GM03348 (cell line): ENCODE measurements around the gene RETREG3.
"Not testable (repeated sequence)": the region's sequence is repeated elsewhere in the genome, so short reads cannot be mapped to it uniquely, and the experiment has no call there.

Experiments
- DNase-seq: peaks from one replicate; pipeline ENCODE4 v3.0.0; 2012; ENCODE audit warnings: low spot score

Gene RETREG3

DNA sequence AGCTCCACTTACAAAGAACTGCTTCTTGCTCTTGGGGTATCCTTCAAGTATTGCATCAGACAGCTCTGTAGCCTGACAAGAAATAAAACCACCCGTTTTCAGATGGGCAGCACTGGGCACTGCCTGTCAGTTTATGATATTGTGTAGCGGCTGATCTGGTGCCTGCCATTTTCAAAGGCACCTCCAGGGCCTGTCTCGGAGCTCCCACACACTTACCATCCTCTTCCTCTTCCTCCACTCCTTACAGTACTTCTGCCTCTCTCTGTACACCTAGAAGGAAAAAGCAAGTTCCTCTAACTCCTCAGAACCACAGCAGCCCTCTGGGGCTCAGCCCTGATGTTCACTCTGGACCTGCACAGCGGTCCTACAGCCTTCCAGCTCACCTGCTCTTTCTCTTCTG lies 36.1 kb downstream of the RETREG3 start:
- no peak for DNase-seq

DNA sequence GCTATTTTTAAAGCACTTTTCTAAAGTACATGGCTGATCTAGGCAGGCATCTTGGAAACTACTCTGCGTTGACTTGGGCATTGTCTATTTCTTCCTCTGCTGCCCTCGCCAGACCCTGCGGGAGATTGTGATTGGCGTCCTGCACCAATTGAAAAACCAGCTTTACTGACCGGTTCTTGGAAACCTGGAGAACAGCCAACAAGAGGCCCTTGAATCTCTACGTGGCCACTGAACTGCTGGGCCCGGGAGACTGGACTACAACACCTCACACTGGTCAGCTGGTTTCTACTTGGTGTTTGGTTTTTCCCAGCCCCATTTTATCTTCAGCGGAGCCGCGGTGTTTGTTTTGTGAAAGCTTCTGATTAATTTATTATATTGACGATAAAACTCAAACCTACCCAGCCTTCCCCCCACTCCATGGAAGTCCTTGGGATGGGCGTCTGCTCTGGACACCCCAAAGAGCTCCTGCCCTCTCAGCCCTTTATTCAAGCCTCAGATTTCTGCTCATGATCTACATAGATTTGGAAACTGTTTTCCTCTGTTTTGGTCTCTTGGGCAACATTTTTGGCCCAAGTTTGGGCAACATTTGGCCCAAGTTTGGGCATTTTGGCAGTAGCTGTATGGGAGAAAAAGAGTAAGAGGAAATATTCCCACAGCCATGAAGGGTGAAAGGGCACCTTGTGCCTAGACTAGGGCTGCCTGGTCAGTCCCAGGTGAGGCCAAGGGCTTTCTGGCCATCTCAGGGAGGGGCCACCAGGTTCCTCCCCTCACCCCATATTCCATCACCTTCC lies 37.5 kb downstream of the RETREG3 start:
- DNase-seq: no peak

DNA sequence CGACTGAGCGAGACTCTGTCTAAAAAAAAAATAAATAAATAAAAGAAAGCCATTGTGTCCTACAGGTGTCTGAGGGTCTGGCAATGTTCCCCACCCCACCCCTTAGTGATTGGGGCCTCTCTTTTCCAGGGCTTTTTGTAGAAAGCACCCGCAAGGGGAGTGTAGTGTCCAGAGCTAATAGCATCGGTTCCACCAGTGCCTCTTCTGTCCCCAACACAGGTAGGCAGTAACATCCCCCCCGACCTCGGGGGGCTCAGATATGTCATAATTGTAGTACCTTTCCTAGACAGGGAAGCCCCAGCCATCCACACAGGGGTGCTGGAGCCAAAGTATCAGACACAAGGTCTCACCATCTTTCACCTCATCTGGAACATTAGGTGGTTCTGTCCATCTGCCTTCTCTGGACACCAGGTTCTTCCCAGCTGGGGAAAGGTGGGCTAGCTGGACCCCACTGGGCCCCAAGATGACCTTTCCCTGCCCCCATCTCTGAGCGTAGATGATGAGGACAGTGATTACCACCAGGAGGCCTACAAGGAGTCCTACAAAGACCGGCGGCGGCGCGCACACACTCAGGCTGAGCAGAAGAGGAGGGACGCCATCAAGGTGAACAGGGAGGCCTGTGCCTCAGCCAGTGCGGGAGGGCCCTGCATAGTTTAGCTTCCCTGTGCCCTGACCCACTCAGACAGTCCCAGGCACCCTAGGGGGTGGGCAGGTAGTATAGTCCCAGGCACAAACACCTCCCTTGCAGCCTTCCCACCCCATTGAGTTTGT lies 40.6 kb downstream of the RETREG3 start:
- no peak for DNase-seq

DNA sequence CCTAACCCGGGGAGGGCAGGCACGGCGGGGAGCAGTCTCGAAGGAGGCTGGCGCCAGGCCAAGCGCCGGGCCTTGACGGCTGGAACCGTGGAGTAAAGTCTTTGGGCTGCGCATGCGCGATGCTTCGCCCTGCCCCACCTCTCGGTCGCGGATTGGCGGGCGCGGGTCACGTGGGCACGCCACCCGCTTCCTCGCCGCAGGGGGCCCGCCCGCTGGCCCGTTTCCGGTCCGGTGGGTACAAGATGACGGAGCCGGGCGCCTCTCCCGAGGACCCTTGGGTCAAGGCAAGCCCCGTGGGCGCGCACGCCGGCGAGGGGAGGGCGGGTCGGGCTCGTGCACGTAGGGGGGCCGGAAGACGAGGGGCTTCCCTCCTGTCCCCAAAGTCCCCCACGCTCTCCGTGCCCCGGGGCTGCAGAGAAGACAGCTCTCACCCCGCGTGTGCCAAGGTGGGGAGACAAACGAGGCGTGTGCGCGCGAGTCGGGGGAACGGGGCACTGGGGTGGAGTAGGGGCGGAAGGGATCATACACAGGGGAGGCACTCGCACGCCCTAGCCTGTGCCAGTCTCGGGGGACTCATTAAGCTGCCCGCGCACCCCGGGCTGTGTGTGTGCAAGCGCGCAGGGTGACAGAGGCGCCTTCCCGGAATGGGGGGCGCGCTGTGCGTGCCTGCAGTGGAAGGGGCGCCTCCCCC lies 42.1 kb downstream of the RETREG3 start, which contains the start of gene MLX:
TSS of gene MLX (plus strand) at position 218 of the 691 bp plus-strand sequence. CDS start at position 243, 25 bp downstream.
- peak; percentile 100 for DNase-seq

DNA sequence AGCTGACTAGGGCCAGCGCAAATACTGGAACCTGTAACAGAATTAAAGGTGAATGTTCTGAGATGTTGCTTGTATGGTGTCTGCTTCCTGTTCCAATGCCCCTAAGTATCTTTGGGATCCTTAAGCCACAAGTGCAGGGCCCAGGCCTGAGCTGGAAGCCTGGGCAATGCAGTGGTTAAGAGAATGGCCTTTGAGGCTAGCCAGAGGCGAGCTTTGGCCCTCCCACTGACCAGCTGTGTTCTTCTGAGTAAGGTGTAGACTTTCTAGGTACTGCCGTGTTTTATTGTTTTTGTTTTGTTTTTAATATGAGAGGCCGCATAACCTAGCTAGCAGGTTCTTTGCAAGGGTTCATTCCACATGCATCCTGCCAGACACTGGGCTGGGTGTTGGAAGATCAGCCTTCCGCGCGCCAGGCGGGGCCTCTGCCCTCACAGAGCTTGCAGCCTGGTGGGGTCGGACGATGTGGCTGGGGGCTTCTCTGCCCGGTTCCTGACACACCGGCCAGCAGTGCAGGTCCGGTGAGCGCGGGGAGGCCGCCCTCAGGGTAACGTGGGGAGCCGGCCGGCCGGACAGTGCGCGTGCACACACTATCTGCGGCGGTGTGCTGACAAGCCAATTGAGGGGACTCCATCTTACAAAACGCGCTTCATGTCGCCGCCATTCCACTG lies 42.8 kb downstream of the RETREG3 start:
- DNase-seq: no peak

DNA sequence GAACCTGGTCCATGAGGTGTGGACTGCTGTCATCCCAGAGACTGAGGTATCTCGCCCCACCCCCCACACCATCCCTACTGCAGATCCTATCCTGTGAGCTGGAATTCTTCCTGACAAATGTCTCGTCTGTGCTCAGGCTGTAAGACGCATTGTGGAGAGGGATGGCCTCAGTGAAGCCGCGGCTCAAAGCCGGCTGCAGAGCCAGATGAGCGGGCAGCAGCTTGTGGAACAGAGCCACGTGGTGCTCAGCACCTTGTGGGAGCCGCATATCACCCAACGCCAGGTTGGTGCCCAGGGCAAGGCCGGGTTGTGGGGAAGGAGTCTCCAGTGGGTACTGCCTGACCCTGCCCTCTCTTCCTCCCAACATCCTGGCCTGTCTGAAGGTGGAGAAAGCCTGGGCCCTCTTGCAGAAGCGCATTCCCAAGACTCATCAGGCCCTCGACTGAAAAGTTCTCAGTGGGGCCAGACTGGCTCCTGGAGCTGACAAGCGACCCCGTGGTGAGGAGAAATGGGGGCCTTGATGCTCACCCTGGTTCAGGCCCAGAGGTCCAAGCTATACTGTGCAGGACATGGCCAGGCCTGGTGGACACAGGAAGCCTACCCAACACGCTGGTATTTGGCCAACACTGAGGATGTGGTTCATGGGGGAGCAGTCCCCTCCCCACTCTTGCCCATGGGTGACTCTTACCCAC lies 43.5 kb downstream of the RETREG3 start:
- no peak for DNase-seq

DNA sequence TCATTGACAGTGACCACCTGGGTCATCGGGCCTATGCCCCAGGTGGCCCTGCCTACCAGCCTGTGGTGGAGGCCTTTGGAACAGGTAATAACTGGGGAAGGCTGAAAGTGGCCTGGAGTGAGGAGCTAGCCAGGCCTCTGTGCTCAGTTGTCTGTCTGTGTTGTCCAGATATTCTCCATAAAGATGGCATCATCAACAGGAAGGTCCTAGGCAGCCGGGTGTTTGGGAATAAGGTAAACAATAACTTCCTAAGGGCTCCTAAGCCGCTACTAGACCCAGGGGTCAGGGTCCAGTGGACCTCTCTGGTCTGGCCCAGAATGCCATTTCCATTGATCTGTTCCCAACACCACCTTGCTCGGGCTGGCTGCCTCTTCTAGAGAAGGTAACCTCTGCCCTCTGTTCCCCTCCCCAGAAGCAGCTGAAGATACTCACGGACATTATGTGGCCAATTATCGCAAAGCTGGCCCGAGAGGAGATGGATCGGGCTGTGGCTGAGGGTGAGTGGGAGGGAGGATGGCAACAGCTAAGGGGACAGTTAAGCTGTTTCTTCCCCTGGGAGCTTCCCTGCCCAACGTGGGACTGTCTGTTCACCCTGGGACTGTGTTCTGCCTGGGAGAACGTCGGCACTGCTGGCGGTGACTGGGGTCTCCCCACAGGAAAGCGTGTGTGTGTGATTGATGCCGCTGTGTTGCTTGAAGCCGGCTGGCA lies 44.2 kb downstream of the RETREG3 start:
- DNase-seq: no peak

DNA sequence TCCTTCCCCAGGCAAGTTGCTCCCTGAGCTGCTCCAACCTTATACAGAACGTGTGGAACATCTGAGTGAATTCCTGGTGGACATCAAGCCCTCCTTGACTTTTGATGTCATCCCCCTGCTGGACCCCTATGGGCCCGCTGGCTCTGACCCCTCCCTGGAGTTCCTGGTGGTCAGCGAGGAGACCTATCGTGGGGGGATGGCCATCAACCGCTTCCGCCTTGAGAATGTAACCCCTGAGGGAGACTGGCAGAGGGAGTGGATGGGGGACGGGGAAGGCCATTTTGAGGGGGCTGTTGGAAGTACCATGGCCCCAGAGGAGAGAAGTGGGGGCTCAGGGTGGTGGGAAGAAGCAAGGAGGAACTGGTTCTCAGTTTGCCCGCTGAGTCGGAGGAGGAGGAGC lies 45.2 kb downstream of the RETREG3 start:
- DNase-seq: no peak

DNA sequence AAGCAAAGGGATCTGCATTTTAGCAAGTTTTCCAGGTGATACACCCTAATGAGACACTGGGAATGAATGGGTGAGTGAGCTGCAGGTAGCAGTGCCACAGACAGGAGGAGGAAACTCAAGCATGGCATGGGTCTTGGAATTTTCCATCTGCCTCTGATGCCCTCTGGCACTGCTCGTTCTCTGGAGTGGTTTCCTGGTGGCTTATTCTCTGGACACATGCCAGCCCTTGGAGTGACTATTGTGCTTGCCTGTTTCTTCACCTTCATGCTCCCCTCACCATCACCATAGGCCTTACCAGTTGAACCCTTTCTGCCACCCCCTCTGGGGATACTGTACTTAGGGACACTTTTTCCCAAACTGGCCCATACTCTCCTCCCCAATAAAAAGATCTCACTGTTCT lies 45.6 kb downstream of the RETREG3 start:
- DNase-seq: no peak

DNA sequence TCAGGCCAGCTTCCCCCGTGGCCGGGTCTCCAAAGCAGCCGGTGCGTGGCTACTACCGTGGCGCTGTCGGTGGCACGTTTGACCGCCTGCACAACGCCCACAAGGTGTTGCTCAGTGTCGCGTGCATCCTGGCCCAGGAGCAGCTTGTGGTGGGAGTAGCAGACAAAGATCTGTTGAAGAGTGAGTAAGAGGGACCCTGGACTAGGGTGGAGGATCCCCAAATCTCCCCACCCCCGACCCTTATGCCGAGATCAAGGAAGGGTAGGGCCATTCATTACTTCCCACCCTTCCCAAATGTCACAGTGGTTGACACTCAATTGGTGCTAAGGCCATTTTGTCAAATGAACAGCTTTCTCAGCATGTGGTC lies 46.0 kb downstream of the RETREG3 start:
- no peak for DNase-seq

DNA sequence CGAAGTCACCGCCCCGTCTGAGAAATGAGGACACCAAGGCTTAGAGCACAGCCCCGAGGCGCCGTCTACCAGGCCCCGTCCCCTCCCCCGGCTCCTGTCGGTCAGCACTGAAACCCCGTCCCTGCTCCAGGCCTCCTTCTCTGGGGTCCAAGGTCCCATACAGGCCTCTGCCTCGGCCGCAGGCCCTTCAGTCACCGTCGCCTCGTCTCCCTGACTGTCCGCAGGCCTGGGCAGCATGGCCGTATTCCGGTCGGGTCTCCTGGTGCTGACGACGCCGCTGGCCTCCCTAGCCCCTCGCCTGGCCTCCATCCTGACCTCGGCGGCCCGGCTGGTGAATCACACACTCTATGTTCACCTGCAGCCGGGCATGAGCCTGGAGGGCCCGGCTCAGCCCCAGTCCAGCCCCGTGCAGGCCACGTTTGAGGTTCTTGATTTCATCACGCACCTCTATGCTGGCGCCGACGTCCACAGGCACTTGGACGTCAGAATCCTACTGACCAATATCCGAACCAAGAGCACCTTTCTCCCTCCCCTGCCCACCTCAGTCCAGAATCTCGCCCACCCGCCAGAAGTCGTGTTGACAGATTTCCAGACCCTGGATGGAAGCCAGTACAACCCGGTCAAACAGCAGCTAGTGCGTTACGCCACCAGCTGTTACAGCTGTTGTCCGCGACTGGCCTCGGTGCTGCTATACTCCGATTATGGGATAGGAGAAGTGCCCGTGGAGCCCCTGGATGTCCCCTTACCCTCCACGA lies 46.6 kb downstream of the RETREG3 start:
- peak; percentile 27 for DNase-seq

DNA sequence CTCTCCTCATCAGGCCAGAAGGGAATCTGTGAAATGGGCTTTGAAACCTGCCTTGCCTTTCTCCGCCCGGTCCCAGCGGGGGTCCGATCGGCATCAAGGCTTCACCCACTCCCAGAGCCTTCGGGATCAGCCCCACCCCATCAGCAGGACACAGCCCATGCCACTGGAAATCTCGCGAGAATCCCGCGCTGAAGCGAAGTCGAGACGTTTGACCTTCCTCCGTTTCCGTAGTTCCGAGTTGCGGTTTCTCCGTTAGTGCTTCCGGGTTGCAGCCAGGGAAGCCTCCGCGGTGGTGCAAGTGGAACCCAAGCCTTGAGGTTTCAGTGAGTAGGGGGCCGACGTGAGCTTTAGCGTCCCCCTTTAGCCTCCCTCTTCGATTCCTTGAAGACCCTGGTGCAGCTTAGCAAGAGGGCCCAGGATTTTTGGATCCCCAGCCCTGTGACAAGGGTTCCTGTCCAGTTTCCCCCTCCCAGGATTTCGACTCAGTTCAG lies 47.2 kb downstream of the RETREG3 start, which contains the start of gene COASY:
TSS of gene COASY (plus strand) at position 252 of the 491 bp plus-strand sequence. CDS start 475 bp downstream, outside the sequence.
- DNase-seq: peak; percentile 96

DNA sequence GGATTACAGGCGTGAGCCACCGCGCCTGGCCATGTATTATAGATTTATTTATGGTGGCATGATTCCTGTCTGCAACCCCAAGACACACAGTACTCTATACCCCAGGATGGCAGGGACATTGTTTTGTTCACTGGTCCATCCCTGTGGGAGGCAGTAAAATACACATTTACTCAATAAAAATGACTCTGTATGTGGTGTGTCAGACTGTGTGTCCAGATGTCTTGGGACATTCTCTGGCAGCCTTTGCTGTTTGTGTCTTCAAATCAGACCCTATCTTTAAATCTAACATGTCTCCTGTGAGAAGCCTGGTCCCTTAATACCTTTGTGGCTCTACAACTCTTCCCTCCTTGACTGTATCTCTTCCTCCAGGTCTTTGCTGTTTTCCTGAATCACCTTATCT lies 48.9 kb downstream of the RETREG3 start:
- no peak for DNase-seq

DNA sequence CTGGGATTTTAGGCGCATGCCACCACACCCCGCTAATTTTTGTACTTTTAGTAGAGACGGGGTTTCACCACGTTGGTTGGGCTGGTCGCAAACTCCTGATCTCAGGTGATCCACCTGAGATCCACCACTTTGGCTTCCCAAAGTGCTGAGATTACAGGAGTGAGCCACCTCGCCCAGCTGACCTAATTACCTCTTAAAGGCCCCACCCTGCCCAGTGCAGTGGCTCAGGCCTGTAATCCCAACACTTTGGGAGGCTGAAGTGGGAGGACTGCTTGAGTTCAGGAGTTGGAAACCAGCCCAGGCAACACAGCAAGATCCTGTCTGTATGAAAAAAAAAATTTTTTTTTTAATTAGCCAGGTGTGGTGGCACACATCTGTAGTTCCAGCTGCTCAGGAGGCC lies 50.1 kb downstream of the RETREG3 start:
- no peak for DNase-seq

DNA sequence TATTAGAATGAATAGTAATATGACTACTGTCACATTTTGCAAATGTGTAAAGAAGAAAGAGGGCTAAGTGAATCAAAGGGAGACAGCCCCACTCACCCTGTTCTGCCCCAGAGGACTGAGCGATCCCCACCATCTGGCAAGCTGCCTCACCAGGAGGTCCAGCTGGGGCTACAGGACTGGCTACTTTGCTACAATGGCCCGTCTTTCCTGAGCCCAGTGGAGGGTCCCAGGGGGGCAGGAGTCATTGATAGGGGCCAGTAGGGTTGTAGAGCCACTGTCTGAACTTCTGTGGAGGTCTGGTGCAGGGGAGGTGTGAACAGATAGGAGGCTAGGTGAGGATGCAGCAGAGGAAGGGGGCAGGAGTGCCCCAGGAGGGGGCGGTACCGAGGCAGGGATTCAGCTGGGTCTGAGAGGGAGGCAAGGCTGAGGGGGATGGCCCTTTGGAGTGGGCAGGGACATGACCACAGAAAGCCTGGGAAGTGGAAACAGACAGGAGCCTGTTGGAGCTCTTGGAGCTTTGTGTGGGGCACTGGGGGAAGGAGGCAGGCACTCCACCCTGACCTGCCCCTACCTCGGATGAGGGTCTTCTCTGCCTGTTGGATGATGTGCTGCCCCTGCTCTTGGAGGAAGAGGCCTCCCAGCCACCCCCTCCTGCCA lies 53.1 kb downstream of the RETREG3 start:
- not testable (repeated sequence) for DNase-seq

DNA sequence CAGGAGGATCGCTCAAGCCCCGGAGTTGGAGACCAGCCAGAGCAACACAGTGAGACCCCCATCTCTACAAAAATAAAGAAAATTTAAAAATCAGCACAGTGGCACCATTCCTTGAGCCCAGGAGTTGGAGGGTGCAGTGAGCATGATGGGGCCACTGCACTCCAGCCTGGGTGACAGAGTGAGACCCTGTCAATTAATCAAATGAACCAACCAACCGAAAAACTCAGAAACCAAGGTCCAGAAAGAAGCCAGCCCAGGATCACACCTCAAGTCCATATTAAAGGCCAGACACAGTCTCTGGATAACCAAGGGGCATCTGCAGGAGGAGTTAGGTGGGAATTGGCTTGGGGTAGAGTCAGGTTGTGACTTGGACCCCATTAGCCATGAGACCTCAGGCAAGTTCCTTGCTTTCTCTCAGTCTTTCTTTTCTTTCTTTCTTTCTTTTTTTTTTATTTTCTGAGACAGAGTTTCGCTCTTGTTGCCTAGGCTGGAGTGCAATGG lies 54.0 kb downstream of the RETREG3 start:
- no peak for DNase-seq

DNA sequence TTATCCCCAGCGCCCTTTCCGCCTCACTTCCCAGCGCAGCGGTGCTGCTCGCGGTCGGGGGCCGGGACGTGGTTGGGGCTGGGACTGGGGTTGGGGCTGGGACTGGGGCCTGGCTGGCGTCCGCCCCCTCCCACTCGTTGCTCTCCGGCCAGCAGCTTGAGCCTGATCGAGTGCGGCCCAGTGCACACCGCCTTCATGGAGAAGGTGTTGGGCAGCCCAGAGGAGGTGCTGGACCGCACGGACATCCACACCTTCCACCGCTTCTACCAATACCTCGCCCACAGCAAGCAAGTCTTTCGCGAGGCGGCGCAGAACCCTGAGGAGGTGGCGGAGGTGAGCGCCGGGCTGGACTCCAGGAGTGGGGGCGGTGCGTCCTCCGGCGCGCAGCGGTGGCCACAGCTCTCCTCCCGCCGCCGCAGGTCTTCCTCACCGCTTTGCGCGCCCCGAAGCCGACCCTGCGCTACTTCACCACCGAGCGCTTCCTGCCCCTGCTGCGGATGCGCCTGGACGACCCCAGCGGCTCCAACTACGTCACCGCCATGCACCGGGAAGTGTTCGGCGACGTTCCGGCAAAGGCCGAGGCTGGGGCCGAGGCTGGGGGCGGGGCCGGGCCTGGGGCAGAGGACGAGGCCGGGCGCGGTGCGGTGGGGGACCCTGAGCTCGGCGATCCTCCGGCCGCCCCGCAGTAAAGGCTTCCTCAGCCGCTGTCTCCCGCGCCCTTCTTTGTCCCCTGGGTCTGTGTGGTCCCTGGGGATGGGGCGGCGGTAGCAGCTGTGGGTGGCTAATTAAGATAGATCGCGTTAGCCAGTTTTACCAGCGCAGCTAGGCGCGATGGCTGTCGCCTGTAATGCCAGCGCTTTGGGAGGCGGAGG lies 54.7 kb downstream of the RETREG3 start:
- DNase-seq: peak; percentile 92

DNA sequence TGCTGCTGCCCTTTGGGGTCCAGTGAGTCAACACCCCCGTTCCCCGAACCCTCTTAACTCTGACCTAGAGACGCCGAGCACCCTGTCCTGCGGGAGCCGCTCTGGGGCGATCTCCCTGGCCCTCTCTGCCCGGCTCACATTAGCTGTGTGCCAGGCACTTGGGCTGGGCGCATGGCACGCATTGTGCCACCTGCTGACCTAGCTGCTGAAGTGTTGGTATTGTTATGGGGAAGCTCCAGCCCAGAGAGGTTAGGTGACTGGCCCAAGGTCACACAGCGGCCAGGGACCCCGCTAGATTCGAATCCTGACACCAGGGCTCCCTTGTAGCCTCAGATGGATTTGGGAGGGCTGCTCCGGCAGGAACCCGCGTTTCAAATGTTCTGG lies 55.3 kb downstream of the RETREG3 start:
- DNase-seq: no peak
